HepG2 (cell line): Measurements from ENCODE around the gene TUBGCP6. TPM values are rescaled to one million over a fixed set of nuclear protein-coding genes. Genes with fewer than 3 reads are reported as not detected.

Source experiments
- BRCA1 ChIP-seq: sonication (generic); formaldehyde crosslinking; IDR thresholded peaks from 2 replicates; pipeline ENCODE4 v1.4.0; 2020; ENCODE audit warnings: missing genetic modification reagents
- CBX5 ChIP-seq: sonication (generic); formaldehyde crosslinking; IDR thresholded peaks from 2 replicates; pipeline ENCODE4 v1.4.0; 2020; ENCODE audit warnings: missing genetic modification reagents, borderline replicate concordance
- GATA4 ChIP-seq: sonication (generic); IDR thresholded peaks from 2 replicates; pipeline ENCODE4 v1.6.1; 2016; ENCODE audit warnings: antibody characterized with exemption, low read depth, borderline replicate concordance
- IKZF4 ChIP-seq: sonication (generic); formaldehyde crosslinking; IDR thresholded peaks from 2 replicates; pipeline ENCODE4 v1.5.1; 2020; ENCODE audit warnings: borderline replicate concordance, mild to moderate bottlenecking, low read depth, missing genetic modification reagents; ENCODE audit errors: not compliant biosample characterization
- NFE2L1 ChIP-seq: sonication (generic); formaldehyde crosslinking; IDR thresholded peaks from 2 replicates; pipeline ENCODE4 v1.4.0; 2020; ENCODE audit warnings: missing genetic modification reagents, mild to moderate bottlenecking, borderline replicate concordance
- PHF5A ChIP-seq: IDR thresholded peaks from one replicate; pipeline ENCODE4 v1.6.1; 2018; ENCODE audit warnings: low read depth, missing genetic modification reagents; ENCODE audit not compliant: unreplicated experiment
- SRSF1 ChIP-seq: fragments of 200-400 bp; formaldehyde crosslinking; optimal IDR thresholded peaks from 2 replicates; pipeline ENCODE3; 2017; ENCODE audit warnings: mild to moderate bottlenecking, low read depth, low read length, moderate library complexity
- SRSF4 ChIP-seq: fragments of 200-400 bp; formaldehyde crosslinking; IDR thresholded peaks from one replicate; pipeline ENCODE4 v1.6.1; 2018; ENCODE audit warnings: mild to moderate bottlenecking, low read depth, low read length, moderate library complexity; ENCODE audit not compliant: poor library complexity, severe bottlenecking
- SRSF9 ChIP-seq: fragments of 200-400 bp; formaldehyde crosslinking; IDR thresholded peaks from 2 replicates; pipeline ENCODE4 v1.6.1; 2018; ENCODE audit warnings: borderline replicate concordance, mild to moderate bottlenecking, low read depth, low read length; ENCODE audit not compliant: insufficient read depth, poor library complexity, severe bottlenecking
- TBL1XR1 ChIP-seq: fragments of 150-350 bp; IDR thresholded peaks from 2 replicates; pipeline ENCODE4 v1.6.1; 2014; ENCODE audit warnings: borderline replicate concordance, low read length; ENCODE audit not compliant: partially characterized antibody
- TCF7 ChIP-seq: sonication (generic); IDR thresholded peaks from 2 replicates; pipeline ENCODE4 v1.6.1; 2016; ENCODE audit warnings: antibody characterized with exemption, low read depth
- ZBTB38 ChIP-seq: sonication (generic); formaldehyde crosslinking; IDR thresholded peaks from 2 replicates; pipeline ENCODE4 v1.5.1; 2020; ENCODE audit warnings: mild to moderate bottlenecking, missing genetic modification reagents
- ZBTB7B ChIP-seq: sonication (generic); formaldehyde crosslinking; IDR thresholded peaks from 2 replicates; pipeline ENCODE4 v1.4.0; 2020; ENCODE audit warnings: missing genetic modification reagents
- ZFX ChIP-seq: sonication (generic); formaldehyde crosslinking; IDR thresholded peaks from 2 replicates; pipeline ENCODE4 v1.4.0; 2020; ENCODE audit warnings: mild to moderate bottlenecking, low read depth, missing genetic modification reagents, moderate library complexity
- ZNF24 ChIP-seq: fragments of 450-650 bp; IDR thresholded peaks from 2 replicates; pipeline ENCODE4 v1.6.1; 2017; ENCODE audit warnings: antibody characterized with exemption, mild to moderate bottlenecking
- ZNF253 ChIP-seq: sonication (generic); formaldehyde crosslinking; IDR thresholded peaks from 2 replicates; pipeline ENCODE4 v1.8.0; 2022; ENCODE audit warnings: mild to moderate bottlenecking, missing genetic modification reagents, borderline replicate concordance
- ZNF446 ChIP-seq: sonication (generic); formaldehyde crosslinking; IDR thresholded peaks from 2 replicates; pipeline ENCODE4 v1.5.0; 2020; ENCODE audit warnings: mild to moderate bottlenecking, missing genetic modification reagents
- ZNF510 ChIP-seq: sonication (generic); formaldehyde crosslinking; IDR thresholded peaks from 2 replicates; pipeline ENCODE4 v1.4.0; 2020; ENCODE audit warnings: low read depth, mild to moderate bottlenecking, missing genetic modification reagents
- ZNF547 ChIP-seq: sonication (generic); formaldehyde crosslinking; IDR thresholded peaks from 2 replicates; pipeline ENCODE4 v1.5.1; 2020; ENCODE audit warnings: mild to moderate bottlenecking, missing genetic modification reagents
- ZNF570 ChIP-seq: sonication (generic); formaldehyde crosslinking; IDR thresholded peaks from 2 replicates; pipeline ENCODE4 v1.4.0; 2020; ENCODE audit warnings: mild to moderate bottlenecking, missing genetic modification reagents, borderline replicate concordance
- ZSCAN25 ChIP-seq: sonication (generic); formaldehyde crosslinking; IDR thresholded peaks from 2 replicates; pipeline ENCODE4 v1.8.0; 2022; ENCODE audit warnings: mild to moderate bottlenecking, missing genetic modification reagents
- polyA plus RNA-seq, 8 experiments: library from polyadenylated mRNA; depleted of rRNA in 3 of 8; stranded (reverse) in 7 of 8; unstranded in 1 of 8; fragments of >200 nt; fragmentation: Illumina TruSeq in 4 of 8; extraction: Trizol in 4 of 8; gene quantifications; 2 replicates each; pipeline versions ENCODE4 v1.2.1 to v1.2.3, GENCODE V29; 2011 to 2016; ENCODE audit warnings: low read depth in 4 of 8, missing spikeins in 1 of 8, mixed read lengths in 1 of 8; ENCODE audit not compliant: insufficient read depth in 1 of 8
- total RNA-seq, 5 experiments: library from RNA; depleted of rRNA; stranded (reverse); fragments of >200 nt; fragmentation: Illumina TruSeq; extraction: Trizol; gene quantifications; 2 replicates each; pipeline ENCODE4 v1.2.3, GENCODE V29; 2016; ENCODE audit warnings: low read depth in 1 of 5
- TF ChIP-seq, protein P1 (sequence below): sonication (generic); formaldehyde crosslinking; IDR thresholded peaks from 2 replicates; pipeline ENCODE4 v1.8.1; 2023; ENCODE audit warnings: mild to moderate bottlenecking, inconsistent platforms, moderate library complexity, missing genetic modification reagents, borderline replicate concordance
- TF ChIP-seq, protein P2 (sequence below): sonication (generic); formaldehyde crosslinking; IDR thresholded peaks from 2 replicates; pipeline ENCODE4 v1.8.0; 2022; ENCODE audit warnings: mild to moderate bottlenecking, missing genetic modification reagents, moderate library complexity
- TF ChIP-seq, protein P3 (sequence below): sonication (generic); formaldehyde crosslinking; IDR thresholded peaks from 2 replicates; pipeline ENCODE4 v1.4.0; 2020; ENCODE audit warnings: missing genetic modification reagents, borderline replicate concordance

The TUBGCP6 gene
- total and polyA plus RNA-seq, 2 of the 13 experiments (the other 11 are each of a cell fraction or from before 2014, with no cell fraction given), result 14.6 to 15.7 TPM

DNA sequence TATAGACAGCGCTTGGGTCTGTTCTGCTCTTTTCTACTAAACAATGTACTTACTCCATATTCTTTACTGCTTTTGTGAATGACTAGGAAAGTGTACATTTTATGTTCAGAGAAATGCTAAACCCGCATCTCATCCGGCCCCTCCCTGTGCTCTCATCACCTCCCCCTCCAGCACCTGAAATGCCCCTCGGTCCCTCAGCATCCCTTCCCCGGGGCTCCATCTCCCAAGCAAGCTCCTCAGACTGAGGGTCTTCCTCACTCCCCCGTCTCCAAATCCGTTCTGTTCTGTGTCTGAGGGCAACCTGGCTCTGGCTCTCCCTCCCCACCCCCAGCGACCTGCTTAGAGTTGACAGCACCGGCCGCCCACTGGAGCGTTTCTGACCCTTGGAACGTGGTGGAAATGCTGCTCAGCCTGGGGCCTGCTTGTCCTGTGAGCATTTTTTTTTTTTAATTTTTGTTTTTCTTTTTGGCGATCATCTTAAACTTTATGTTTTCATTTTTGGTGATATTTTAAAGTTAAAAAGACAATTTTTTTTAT, 42.6 kb downstream of the TUBGCP6 start (continued):
- TF ChIP-seq ZNF570 (CRISPR knock-in tag) (no peak), NFE2L1 (CRISPR knock-in tag) (no peak), PHF5A (CRISPR knock-in tag) (no peak), SRSF4 (no peak), SRSF1 (no peak), ZBTB7B (no peak), ZNF510 (CRISPR knock-in tag) (no peak), IKZF4 (CRISPR knock-in tag) (no peak), ZNF547 (CRISPR knock-in tag) (no peak), ZNF24 (no peak), ZNF253 (CRISPR knock-in tag) (no peak), ZNF446 (CRISPR knock-in tag) (no peak), ZSCAN25 (CRISPR knock-in tag) (0 out of 2 replicates have a peak, but pooled peaks have one; percentile 23), GATA4 (no peak), BRCA1 (CRISPR knock-in tag) (no peak), CBX5 (CRISPR knock-in tag) (no peak), SRSF9 (no peak), ZFX (CRISPR knock-in tag) (peak; percentile 35), TBL1XR1 (no peak), ZBTB38 (CRISPR knock-in tag) (no peak), TCF7 (no peak)
- TF ChIP-seq, protein P1, sequence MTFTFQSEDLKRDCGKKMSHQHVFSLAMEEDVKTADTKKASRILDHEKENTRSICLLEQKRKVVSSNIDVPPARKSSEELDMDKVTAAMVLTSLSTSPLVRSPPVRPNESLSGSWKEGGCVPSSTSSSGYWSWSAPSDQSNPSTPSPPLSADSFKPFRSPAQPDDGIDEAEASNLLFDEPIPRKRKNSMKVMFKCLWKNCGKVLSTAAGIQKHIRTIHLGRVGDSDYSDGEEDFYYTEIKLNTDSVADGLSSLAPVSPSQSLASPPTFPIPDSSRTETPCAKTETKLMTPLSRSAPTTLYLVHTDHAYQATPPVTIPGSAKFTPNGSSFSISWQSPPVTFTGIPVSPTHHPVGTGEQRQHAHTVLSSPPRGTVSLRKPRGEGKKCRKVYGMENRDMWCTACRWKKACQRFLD (CRISPR knock-in tag), result 0 out of 2 replicates have a peak, but pooled peaks have one; percentile 17
- TF ChIP-seq, protein P2, sequence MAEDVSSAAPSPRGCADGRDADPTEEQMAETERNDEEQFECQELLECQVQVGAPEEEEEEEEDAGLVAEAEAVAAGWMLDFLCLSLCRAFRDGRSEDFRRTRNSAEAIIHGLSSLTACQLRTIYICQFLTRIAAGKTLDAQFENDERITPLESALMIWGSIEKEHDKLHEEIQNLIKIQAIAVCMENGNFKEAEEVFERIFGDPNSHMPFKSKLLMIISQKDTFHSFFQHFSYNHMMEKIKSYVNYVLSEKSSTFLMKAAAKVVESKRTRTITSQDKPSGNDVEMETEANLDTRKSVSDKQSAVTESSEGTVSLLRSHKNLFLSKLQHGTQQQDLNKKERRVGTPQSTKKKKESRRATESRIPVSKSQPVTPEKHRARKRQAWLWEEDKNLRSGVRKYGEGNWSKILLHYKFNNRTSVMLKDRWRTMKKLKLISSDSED (CRISPR knock-in tag), result no peak
- TF ChIP-seq, protein P3, sequence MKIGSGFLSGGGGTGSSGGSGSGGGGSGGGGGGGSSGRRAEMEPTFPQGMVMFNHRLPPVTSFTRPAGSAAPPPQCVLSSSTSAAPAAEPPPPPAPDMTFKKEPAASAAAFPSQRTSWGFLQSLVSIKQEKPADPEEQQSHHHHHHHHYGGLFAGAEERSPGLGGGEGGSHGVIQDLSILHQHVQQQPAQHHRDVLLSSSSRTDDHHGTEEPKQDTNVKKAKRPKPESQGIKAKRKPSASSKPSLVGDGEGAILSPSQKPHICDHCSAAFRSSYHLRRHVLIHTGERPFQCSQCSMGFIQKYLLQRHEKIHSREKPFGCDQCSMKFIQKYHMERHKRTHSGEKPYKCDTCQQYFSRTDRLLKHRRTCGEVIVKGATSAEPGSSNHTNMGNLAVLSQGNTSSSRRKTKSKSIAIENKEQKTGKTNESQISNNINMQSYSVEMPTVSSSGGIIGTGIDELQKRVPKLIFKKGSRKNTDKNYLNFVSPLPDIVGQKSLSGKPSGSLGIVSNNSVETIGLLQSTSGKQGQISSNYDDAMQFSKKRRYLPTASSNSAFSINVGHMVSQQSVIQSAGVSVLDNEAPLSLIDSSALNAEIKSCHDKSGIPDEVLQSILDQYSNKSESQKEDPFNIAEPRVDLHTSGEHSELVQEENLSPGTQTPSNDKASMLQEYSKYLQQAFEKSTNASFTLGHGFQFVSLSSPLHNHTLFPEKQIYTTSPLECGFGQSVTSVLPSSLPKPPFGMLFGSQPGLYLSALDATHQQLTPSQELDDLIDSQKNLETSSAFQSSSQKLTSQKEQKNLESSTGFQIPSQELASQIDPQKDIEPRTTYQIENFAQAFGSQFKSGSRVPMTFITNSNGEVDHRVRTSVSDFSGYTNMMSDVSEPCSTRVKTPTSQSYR (CRISPR knock-in tag), result peak; percentile 54; the same call in 1 of the 2 replicates
